ENCODE data around the gene ZMYND11.
"Not testable (repeated sequence)": the region's sequence is repeated elsewhere in the genome, so short reads cannot be mapped to it uniquely, and the experiment has no call there.

ZMYND11 gene

DNA sequence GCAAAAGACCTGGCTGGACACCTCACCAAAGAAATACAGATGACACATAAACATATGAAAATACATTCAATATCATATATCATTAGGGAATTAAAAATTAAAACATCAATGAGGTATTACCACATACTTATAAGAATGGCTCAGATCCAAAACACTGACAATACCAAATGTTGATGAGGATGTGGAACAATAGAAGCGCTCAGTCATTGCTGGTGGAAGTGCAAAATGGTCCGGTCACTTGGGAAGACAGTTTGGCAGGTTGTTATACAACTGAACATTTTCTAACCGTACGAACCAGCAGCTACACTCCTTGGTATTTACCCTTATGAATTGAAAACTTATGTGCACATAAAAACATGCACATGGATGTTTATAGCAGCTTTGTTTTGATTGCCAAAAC lies 38.5 kb downstream of the ZMYND11 start:
- H3K4me1 ChIP-seq (ENCODE audit: control insufficient read depth, insufficient read depth, low read length, poor library complexity, severe bottlenecking), result no peaks in the 10 kb centered on the region
- H3K27ac ChIP-seq (ENCODE audit: low read depth, low read length, severe bottlenecking), result no peak overlapping the region
- H3K9me3 ChIP-seq (ENCODE audit: control insufficient read depth, low read length), result no peaks in the 10 kb centered on the region
- 100% methylated on average over 2 of the region's 4 CpGs; no CpG with 5 or more reads in 1 of the 2 experiments for whole genome bisulfite sequencing, 2 experiments (ENCODE audit: insufficient coverage in 2 of 2)
- H3K4me3 ChIP-seq (ENCODE audit: extremely low read depth, insufficient read depth, low read length, poor library complexity, severe bottlenecking), result no peak overlapping the region
- H3K36me3 ChIP-seq (ENCODE audit: control insufficient read depth, insufficient read depth, low read length), result no peaks in the 10 kb centered on the region

DNA sequence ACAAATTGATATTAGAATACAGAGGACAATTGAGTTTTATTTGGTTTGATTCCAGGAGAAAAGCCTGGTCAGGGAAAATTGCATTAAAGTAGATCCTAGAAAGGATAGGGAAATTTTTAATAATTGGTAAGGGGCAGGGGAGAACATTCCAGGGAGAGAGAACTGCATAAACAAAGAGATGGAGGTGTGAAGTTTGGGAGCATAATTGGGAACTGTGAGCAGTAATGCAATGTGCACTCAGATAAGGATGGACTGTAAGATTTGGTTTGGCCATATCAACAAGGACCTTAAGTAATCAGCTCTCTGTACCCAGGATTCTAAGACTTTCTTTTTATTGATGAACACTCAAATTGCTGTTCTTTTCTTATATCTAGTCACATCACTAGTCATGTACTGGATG lies 41.4 kb downstream of the ZMYND11 start:
- Histone ChIP-seq H3K36me3 (ENCODE audit: control insufficient read depth, insufficient read depth, low read length) (peaks cover 10% of the 10 kb centered on the region), H3K4me3 (ENCODE audit: extremely low read depth, insufficient read depth, low read length, poor library complexity, severe bottlenecking) (no peak overlapping the region), H3K4me1 (ENCODE audit: control insufficient read depth, insufficient read depth, low read length, poor library complexity, severe bottlenecking) (no peaks in the 10 kb centered on the region), H3K27ac (ENCODE audit: low read depth, low read length, severe bottlenecking) (no peak overlapping the region), H3K9me3 (ENCODE audit: control insufficient read depth, low read length) (no peaks in the 10 kb centered on the region)

DNA sequence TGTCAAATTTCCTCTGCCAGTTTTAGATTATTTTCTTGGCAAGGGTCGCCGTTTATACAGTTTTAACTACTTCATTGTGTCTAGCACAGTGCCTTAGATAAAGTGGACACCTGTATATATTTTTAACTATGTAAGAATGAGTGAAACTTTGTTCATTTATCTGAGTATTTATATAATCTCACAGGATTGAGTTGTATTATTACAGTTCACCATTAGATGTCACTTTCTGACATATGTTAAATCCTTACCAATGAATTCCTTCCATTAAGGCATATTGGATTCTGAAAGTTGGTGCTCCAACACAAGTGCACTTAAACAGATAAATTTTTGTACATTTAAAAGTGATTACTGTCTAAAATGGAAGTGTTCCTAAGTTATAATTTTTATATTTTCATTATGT lies 43.0 kb downstream of the ZMYND11 start:
- H3K9me3 ChIP-seq (ENCODE audit: control insufficient read depth, low read length), result peaks cover 3% of the 10 kb centered on the region
- no peak overlapping the region for H3K27ac ChIP-seq (ENCODE audit: low read depth, low read length, severe bottlenecking)
- WGBS, 2 experiments (ENCODE audit: insufficient coverage in 2 of 2), result no CpG with 5 or more reads among the region's 2 CpGs
- no peaks in the 10 kb centered on the region for H3K4me1 ChIP-seq (ENCODE audit: control insufficient read depth, insufficient read depth, low read length, poor library complexity, severe bottlenecking)
- peaks cover 24% of the 10 kb centered on the region for H3K36me3 ChIP-seq (ENCODE audit: control insufficient read depth, insufficient read depth, low read length)
- no peak overlapping the region for H3K4me3 ChIP-seq (ENCODE audit: extremely low read depth, insufficient read depth, low read length, poor library complexity, severe bottlenecking)

DNA sequence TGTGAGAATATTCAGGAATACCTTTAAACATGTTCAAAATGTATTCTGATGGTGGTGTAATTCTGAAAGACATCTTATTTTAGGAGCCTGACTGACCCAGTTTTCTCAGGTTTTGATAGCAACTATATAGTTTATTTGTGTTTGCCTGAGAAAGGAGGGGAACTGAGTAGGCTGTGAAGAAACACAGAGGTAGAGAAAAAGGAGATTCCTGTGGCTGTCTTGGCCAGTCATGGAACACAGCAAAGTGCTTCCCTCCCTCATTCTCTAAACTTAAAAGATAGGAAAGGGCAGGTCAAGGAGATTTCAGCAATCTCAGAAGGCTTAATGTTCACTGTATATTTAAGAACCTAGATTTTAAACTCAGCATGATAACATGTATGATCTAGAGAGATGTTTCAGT lies 43.5 kb downstream of the ZMYND11 start:
- Histone ChIP-seq H3K4me1 (ENCODE audit: control insufficient read depth, insufficient read depth, low read length, poor library complexity, severe bottlenecking) (no peaks in the 10 kb centered on the region), H3K36me3 (ENCODE audit: control insufficient read depth, insufficient read depth, low read length) (peaks cover 29% of the 10 kb centered on the region), H3K4me3 (ENCODE audit: extremely low read depth, insufficient read depth, low read length, poor library complexity, severe bottlenecking) (no peak overlapping the region), H3K27ac (ENCODE audit: low read depth, low read length, severe bottlenecking) (no peak overlapping the region), H3K9me3 (ENCODE audit: control insufficient read depth, low read length) (peaks cover 8% of the 10 kb centered on the region)

DNA sequence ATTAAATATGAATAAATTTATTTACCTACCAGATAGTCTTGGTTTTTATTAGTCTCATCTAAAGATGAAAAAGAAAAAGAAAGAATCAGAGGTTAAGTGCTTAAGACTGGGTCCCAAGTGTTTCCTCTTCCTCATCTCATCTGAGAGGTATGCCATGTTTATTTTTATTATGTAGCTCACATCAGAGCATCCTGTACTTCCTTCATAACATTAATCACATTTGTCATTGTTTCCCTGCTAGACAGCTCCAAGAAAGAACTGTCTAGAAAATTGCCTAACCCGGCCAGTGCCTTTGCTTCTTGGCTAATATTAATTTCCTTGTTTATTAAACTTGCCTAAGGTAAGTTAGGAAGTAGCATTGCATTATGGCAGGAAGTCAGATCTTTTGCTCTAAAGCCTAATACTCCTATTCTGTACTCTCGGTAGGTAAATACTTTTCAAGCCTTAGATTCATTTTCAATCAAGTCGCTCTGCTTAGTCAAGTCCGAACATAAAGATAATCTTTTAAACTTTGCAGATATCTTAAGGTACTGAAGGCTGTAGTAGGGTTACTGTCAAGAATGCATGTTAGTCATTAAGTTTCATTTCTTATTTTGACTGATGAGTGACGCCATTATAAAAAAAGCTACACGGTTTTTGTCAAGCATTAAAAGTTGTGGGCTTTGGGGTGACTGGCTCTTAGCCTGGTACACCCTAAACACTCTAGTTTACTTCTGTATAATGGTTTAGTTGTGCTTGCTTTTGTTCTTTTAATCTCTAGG lies 47.4 kb downstream of the ZMYND11 start:
- no peak overlapping the region for H3K4me3 ChIP-seq (ENCODE audit: extremely low read depth, insufficient read depth, low read length, poor library complexity, severe bottlenecking)
- H3K36me3 ChIP-seq (ENCODE audit: control insufficient read depth, insufficient read depth, low read length), result peaks cover 52% of the 10 kb centered on the region
- H3K9me3 ChIP-seq (ENCODE audit: control insufficient read depth, low read length), result peaks cover 20% of the 10 kb centered on the region

DNA sequence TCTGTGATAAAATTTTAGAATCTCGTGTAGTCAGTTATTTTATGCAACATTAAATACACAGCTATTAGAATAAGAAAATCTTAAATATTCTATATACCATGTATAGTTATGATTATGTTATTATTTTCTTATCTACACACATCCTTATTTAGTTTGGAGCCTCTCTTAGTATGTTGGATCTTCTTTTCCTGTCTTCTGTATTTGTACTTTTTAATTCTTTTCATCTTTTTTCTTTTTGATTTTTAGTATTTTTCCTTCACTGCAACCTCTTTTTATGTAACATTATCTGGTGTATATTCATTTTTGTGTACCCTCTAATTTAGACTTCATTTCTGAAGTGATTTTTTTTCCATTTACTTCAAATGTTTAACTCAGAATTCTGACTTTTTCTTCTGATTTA lies 48.9 kb downstream of the ZMYND11 start:
- Histone ChIP-seq H3K4me3 (ENCODE audit: extremely low read depth, insufficient read depth, low read length, poor library complexity, severe bottlenecking) (no peak overlapping the region), H3K36me3 (ENCODE audit: control insufficient read depth, insufficient read depth, low read length) (peaks cover 52% of the 10 kb centered on the region), H3K4me1 (ENCODE audit: control insufficient read depth, insufficient read depth, low read length, poor library complexity, severe bottlenecking) (no peaks in the 10 kb centered on the region), H3K9me3 (ENCODE audit: control insufficient read depth, low read length) (peaks cover 20% of the 10 kb centered on the region), H3K27ac (ENCODE audit: low read depth, low read length, severe bottlenecking) (no peak overlapping the region)
- no CpG with 5 or more reads among the region's 1 CpG for WGBS, 2 experiments (ENCODE audit: insufficient coverage in 2 of 2)

More for the DNA sequence above, 47.4 kb downstream of the ZMYND11 start:
- H3K27ac ChIP-seq (ENCODE audit: low read depth, low read length, severe bottlenecking), result no peak overlapping the region
- no peaks in the 10 kb centered on the region for H3K4me1 ChIP-seq (ENCODE audit: control insufficient read depth, insufficient read depth, low read length, poor library complexity, severe bottlenecking)
- WGBS, 2 experiments (ENCODE audit: insufficient coverage in 2 of 2), result 92% methylated on average over 4 of the region's 6 CpGs; no CpG with 5 or more reads in 1 of the 2 experiments

DNA sequence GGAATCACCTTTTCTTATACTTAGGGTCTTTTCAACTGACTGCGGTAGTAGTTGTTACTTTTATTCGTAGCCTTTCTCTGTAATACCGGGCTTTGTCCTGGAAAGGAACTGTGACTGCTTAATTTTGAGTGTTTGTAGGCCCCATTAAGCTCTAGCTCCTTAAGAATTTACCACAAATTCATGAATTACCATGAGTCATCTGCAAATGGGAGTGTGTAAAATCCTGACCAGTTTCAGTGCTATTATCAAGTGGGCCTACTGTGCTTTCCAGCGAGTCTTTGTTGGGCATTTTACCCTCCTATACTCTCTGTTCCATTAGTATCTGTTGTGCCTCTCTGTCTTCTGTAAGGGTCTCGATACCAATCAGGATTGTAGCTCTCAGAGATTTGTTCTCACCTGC lies 49.7 kb downstream of the ZMYND11 start:
- 80 to 94% methylated on average over 1 to 5 of the region's 5 CpGs for whole genome bisulfite sequencing, 2 experiments (ENCODE audit: insufficient coverage in 2 of 2)
- Histone ChIP-seq H3K4me1 (ENCODE audit: control insufficient read depth, insufficient read depth, low read length, poor library complexity, severe bottlenecking) (no peaks in the 10 kb centered on the region), H3K36me3 (ENCODE audit: control insufficient read depth, insufficient read depth, low read length) (peaks cover 52% of the 10 kb centered on the region), H3K27ac (ENCODE audit: low read depth, low read length, severe bottlenecking) (no peak overlapping the region), H3K4me3 (ENCODE audit: extremely low read depth, insufficient read depth, low read length, poor library complexity, severe bottlenecking) (no peak overlapping the region), H3K9me3 (ENCODE audit: control insufficient read depth, low read length) (peaks cover 20% of the 10 kb centered on the region)

DNA sequence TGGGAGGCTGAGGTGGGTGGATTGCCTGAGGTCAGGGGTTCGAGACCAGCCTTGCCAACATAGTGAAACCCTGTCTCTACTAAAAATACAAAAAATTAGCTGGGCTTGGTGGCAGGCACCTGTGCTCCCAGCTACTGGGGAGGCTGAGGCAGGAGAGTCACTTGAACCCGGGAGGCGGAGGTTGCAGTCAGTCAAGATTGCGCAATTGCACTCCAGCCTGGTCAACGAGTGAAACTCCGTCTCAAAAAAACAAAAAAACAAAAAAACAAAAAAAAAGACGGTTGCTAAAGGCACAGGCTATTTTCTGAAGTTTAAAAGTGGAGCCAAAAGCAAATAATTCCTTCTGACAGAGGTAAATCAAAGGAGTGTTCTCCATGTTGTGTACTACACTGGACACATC lies 50.3 kb downstream of the ZMYND11 start:
- H3K4me3 ChIP-seq (ENCODE audit: extremely low read depth, insufficient read depth, low read length, poor library complexity, severe bottlenecking); H3K4me1 ChIP-seq (ENCODE audit: control insufficient read depth, insufficient read depth, low read length, poor library complexity, severe bottlenecking); H3K27ac ChIP-seq (ENCODE audit: low read depth, low read length, severe bottlenecking): not testable (repeated sequence)
- H3K9me3 ChIP-seq (ENCODE audit: control insufficient read depth, low read length), result peaks cover 20% of the 10 kb centered on the region
- H3K36me3 ChIP-seq (ENCODE audit: control insufficient read depth, insufficient read depth, low read length), result peaks cover 53% of the 10 kb centered on the region
- WGBS, 2 experiments (ENCODE audit: insufficient coverage in 2 of 2), result 80 to 94% methylated on average over 1 to 2 of the region's 7 CpGs

DNA sequence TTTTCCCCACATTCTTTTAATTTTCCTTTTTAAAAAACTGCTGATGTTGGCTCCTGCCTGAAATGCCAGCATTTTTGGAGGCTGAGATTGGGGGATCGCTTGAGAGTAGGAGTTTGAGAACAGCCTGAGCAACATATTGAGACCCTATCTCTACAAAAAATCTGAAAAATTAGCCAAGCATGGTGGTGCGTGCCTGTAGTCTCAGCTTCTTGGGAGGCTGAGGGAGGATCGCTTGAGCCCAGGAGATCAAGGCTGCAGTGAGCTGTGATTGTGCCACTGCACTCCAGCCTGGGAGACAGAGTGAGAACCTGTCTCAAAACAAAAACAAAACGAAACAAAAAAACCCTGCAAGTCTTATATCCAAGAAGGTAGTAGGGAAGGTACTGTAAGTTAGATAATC lies 51.7 kb downstream of the ZMYND11 start:
- Histone ChIP-seq H3K9me3 (ENCODE audit: control insufficient read depth, low read length) (peaks cover 20% of the 10 kb centered on the region), H3K4me3 (ENCODE audit: extremely low read depth, insufficient read depth, low read length, poor library complexity, severe bottlenecking) (no peak overlapping the region), H3K36me3 (ENCODE audit: control insufficient read depth, insufficient read depth, low read length) (peaks cover 45% of the 10 kb centered on the region), H3K4me1 (ENCODE audit: control insufficient read depth, insufficient read depth, low read length, poor library complexity, severe bottlenecking) (no peaks in the 10 kb centered on the region), H3K27ac (ENCODE audit: low read depth, low read length, severe bottlenecking) (no peak overlapping the region)
- 80 to 100% methylated on average over 2 of the region's 4 CpGs for WGBS, 2 experiments (ENCODE audit: insufficient coverage in 2 of 2)

DNA sequence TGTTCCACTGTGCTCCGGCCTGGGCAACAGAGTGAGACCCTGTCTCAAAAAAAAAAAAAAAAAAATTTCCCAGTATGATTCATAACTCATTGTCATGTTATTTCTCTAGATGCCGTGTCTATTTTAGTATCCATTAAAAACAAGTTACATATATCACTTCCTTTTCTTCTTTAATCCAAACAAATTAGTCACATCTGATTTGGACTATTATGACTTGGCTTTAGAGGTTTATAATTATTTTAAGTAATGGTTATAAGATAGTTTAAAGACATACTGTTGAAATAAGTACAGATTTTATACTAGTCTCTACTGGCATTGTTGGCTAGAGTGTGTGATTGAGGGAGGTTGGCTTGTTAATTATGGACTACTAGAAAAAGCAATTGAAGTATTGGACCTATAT lies 53.3 kb downstream of the ZMYND11 start:
- no peaks in the 10 kb centered on the region for H3K4me1 ChIP-seq (ENCODE audit: control insufficient read depth, insufficient read depth, low read length, poor library complexity, severe bottlenecking)
- H3K9me3 ChIP-seq (ENCODE audit: control insufficient read depth, low read length), result peaks cover 14% of the 10 kb centered on the region
- 80 to 83% methylated on average over 1 of the region's 2 CpGs for WGBS, 2 experiments (ENCODE audit: insufficient coverage in 2 of 2)
- H3K27ac ChIP-seq (ENCODE audit: low read depth, low read length, severe bottlenecking), result no peak overlapping the region
- no peak overlapping the region for H3K4me3 ChIP-seq (ENCODE audit: extremely low read depth, insufficient read depth, low read length, poor library complexity, severe bottlenecking)
- peaks cover 29% of the 10 kb centered on the region for H3K36me3 ChIP-seq (ENCODE audit: control insufficient read depth, insufficient read depth, low read length)

DNA sequence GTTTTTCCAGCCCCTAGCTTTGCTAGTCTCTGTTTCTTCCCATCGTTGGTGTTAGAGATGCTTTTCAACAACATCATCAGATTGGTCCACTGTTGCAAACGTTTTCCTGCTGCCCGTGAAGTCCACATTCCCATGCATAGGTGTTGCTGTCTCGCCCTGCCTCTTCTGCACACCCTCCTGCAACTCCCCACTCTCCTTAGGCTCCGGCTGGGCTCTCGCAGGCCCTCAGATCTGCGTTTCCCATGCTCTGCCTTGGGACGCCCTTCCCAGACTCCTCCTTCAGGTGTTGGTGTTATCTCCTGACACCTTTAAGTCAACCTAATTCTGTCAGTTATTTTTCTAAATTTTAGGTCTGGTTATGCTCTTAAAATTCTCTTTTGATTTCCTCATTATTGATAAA lies 55.0 kb downstream of the ZMYND11 start:
- WGBS, 2 experiments (ENCODE audit: insufficient coverage in 2 of 2), result 86 to 96% methylated on average over 5 to 8 of the region's 8 CpGs
- no peak overlapping the region for H3K27ac ChIP-seq (ENCODE audit: low read depth, low read length, severe bottlenecking)
- H3K9me3 ChIP-seq (ENCODE audit: control insufficient read depth, low read length), result no peaks in the 10 kb centered on the region
- peaks cover 15% of the 10 kb centered on the region for H3K36me3 ChIP-seq (ENCODE audit: control insufficient read depth, insufficient read depth, low read length)
- H3K4me1 ChIP-seq (ENCODE audit: control insufficient read depth, insufficient read depth, low read length, poor library complexity, severe bottlenecking), result no peaks in the 10 kb centered on the region
- no peak overlapping the region for H3K4me3 ChIP-seq (ENCODE audit: extremely low read depth, insufficient read depth, low read length, poor library complexity, severe bottlenecking)
